ENCODE measurements around the gene FYCO1.

The FYCO1 gene

DNA sequence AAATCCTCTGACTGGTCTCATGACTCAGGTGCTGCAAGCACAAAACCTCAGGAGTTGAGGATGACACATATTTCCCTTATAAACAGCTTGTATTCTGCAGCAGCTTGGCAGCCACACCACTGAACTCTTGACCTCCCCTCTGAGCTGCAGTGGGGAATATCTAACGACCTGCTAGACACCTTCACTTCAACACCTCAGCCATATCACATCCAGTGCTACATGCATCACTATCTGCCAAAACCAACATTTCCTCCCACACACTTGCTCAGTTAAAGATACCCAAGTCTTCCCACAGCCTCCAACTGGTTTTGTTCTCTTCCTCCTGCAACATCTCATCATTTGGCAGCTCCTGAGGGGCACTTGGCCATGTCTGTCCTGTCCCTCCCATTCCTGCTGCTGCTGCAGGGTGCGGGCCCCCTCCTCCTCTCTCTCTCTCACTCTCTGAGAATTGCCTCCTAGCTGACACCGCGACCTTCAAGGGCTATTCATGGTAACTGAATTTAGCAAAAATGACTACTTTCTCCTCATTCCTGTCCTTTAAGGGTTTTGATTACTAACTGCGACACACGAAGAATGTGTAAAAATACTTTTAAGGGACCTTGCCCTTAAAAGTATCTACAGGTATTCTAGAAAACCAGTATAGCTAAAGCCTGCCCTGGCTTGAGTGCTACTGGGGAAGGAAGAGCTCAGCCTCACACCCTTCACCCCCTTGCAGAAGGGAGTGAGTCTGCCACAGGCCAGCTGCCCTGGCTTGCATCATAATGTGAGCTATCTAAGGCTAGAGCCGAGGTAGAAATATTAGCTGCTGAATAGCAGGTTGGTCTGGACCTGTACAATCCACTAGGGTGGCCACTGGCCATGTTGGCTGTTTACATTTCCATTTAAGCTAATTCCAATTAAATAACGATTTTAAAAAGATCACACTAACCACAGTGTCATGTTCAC, 114.3 kb downstream of the FYCO1 start:
- no peak for DNase-seq

DNA sequence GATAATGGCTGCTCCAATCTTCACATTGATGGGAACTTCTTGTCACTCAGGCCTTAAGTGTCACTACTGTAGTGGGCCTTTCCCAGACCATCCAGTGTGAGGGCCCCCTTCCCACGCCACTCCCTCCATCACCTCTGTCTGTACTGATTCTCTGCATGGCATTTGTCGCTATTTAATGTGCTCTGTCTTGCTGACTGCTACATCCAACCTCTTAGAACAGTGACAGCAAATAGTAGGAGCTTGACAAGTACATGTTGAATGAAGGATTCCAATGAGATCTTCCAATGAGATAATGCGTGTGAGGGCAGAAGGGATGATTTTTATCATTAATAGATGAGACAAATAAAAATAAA, 114.9 kb downstream of the FYCO1 start:
- DNase-seq = no peak

DNA sequence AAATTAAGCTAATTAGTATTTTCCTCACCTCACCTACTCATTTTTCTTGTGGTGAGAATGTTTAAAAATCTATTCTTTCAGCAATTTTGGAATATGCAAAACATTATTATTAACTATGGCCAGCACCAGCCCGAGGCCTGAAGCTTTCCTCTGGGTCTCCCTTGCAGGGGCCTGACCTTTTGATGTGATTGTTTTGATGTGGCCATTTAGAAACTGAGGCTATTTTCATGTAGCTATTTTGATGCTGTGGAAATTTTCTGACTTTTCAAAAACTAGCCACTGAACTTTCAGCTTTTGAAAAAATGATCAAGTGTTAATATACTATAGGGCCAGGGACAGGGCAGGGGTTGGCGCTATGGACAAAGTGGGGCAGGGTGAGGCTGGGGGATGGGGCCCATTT, 117.5 kb downstream of the FYCO1 start:
- no peak for DNase-seq

DNA sequence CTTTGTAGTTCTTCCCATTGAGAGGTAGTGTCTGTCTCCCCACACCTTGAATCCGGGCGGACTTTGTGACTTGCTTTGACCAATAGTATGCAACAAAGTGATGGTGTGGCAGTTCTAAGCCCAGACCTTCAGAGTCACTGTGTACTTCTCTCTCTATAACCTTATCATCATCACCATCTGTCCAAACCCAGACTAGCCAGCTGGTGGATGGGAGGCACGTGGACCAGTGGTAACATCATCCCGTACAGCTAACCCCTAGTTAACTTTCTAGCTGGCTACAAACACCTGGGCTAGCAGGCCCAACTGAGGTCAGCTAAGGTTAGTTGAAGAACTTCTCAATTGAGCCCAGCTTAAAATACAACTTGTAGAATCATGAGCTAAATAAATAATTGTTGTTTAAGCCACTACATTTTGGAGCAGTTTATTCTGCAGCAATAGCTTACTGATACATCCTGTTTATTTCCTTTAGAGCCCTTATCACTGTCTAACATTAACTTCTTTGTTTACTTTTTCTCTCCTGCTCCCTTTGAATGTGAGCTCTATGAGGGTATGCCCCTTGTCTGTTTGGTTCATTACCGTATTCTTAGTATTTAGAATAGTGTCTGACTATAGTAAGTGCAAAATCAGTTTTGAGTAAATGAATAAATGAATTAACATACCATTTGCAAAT, 120.8 kb downstream of the FYCO1 start:
- no peak for DNase-seq

DNA sequence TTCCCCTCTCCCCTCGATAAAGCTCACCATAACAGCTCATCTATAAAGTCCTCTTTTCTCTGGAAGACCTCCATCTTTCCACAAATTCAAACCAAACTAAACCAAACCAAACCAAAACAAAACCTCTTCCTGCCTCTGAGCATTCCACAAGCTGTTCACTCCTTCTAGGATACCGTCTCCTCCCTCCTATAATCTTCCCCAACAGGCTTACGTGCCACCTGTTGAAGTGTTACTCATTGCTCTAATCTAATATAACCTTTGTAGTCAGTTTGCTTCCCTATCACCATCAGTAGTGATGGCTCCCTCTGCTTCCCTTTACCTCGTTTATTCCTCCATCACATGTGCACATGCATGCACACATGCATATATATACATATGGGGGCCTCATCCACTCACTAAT, 122.0 kb downstream of the FYCO1 start:
- no peak for DNase-seq

DNA sequence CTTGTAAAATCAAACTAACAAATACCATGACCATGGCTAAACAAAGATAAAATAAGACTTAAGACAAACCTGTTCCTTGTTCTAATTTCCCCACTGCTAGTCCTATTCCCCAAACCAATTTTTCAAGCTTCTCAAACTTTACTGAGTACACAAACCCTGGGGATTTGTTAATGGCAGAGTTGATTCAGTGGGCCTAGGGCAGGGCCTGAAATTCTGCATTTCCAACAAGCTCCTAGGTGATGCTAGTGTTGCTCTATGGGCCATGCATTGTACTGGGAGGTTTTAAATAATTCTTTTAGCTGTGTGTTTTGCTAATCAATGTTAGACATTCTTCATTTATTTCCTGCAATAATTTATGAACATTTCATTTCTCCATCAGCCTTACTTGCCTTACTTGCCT, 122.6 kb downstream of the FYCO1 start:
- no peak for DNase-seq

DNA sequence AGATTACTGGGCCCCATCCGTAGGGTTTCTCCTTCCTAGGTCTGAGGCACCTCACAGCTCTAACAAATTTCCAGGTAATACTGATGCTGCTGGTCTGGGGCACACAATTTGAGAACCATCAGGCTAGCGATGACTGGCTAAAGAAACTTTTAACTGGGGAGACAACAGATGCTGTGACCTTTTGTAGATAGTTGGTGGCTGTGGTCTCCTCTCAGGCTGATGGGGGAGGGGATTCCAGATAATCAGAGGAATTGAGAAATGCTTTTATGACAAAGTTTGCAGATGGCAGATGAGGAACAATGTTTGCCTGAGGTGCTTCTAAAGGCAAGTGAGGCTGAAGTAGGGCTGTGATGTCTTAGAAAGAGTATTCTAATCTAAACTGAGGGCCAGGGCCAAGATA, 123.1 kb downstream of the FYCO1 start:
- DNase-seq = no peak

DNA sequence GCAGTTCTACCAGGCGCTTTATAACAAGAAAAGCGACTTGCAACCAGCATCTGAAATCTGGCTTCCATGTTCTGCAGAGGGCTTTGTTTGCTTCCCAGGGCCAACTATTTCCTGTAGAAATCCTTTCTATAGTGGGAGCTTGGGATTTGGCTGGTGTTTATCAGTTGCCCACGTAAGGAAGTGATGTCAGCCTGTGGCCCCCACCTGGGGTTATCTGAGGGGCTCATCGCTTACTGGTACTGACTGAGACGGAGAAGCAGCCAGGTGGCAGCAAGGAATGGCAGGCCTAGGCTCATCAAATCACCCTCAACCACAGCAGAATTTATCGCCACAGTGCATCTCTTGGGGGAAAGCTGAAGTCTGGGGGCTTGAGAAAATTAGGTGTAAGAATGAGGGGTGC, 123.8 kb downstream of the FYCO1 start:
- DNase-seq = no peak

DNA sequence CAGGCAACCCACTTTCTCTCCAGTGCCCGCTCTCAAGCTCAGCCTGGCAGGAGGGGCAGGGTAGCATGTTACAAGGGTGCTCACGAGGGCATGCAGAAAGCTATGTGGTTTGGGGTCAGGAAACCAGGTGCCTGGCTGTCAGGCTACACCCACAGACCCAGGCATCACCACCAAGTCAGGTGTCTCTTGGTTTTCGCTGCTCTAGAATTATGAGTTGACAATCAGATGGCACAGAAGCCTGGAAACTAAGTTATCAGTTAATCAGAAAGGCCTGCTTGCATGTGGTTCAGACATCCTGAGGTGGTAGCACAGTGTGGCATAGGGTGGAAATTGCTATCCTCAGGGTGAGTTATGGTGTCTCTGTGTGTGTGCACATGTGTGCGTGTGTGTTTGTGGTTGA, 125.5 kb downstream of the FYCO1 start:
- no peak for DNase-seq

DNA sequence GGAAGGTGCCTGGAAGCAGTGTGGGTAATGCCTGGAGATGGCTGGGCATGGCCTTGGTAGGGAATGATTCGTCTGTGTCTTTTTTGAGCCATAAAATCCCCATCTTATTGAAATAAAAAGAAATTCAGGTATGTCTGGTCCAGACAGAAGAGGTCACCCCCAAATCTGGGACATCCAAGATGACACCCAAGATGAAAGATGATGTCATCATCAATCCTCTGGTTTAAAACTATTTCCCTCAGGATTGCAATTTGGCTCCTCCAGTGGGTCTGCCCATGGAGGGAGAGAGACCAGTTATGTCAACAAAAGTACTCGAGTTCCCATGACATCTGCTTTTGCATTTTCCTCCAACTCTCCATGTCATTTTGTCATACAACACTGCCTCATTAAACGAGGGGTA, 126.0 kb downstream of the FYCO1 start:
- no peak for DNase-seq

DNA sequence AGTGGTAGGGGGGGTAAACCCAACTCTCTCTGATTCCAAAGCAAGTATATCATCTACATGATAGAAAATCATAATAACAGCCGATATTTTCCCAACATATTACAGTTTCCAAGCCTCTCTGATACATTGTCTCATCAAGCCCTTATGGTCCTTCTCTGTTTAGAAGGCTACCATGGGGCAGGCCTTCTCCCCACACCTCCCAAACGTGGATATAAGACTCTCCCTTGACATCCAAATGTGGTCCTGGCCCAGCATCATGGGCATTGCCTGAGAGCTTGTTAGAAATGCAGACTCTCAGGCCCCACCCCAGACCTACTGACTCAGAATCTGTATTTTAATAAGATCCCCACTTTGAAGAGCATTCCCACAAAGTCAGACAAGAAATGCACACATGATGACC, 127.0 kb downstream of the FYCO1 start:
- DNase-seq = no peak

DNA sequence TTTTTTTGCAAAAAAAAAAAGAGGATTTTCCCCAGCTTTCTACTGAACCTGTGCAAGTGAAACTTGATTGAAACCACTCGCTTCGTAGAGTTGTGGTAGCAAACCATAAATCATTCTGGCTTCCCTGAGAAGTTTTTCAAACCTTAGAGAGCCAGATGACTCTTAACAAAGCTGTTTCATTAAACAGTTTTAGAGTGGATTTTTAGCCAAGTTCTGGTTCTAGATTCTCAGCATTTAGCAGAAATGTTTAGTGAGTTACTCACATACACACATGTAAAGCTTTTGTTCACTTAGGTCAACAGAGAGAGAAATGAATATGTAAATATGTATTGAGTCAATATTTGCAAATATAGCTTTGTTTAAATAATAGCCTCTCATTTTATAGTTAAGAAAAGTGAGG, 127.4 kb downstream of the FYCO1 start:
- no peak for DNase-seq

All from islet precursor cell (in vitro differentiated cells).